ENCODE results near the gene CXCL9.
"Not testable (repeated sequence)": the region's sequence is repeated elsewhere in the genome, so short reads cannot be mapped to it uniquely, and the experiment has no call there.

The CXCL9 gene

GRCh38 chr4:76007089-76007862, at the start of gene CXCL9:
Gene CXCL9, minus strand, starts transcription at chr4:76007509. Its CDS starts 60 bp downstream, at chr4:76007449.
- DNase-seq = no peak

- no peak for DNase-seq
Observed at GRCh38 chr4:76055421-76055820, 48.1 kb upstream of the CXCL9 start.

GRCh38 chr4:76055016-76055415, 47.7 kb upstream of the CXCL9 start:
- no peak for DNase-seq

GRCh38 chr4:76053730-76054129, 46.4 kb upstream of the CXCL9 start:
- no peak for DNase-seq

GRCh38 chr4:76050560-76051050, 43.3 kb upstream of the CXCL9 start:
- not testable (repeated sequence) for DNase-seq

- DNase-seq = not testable (repeated sequence)
Observed at GRCh38 chr4:76049860-76050416, 42.6 kb upstream of the CXCL9 start.

- DNase-seq = not testable (repeated sequence)
Observed at GRCh38 chr4:76044686-76045085, 37.4 kb upstream of the CXCL9 start.

GRCh38 chr4:76043306-76043705, 36.0 kb upstream of the CXCL9 start:
- DNase-seq = not testable (repeated sequence)

- DNase-seq = not testable (repeated sequence)
Observed at GRCh38 chr4:76042241-76042998, 35.1 kb upstream of the CXCL9 start.

- DNase-seq = no peak
Observed at GRCh38 chr4:76036855-76037254, 29.5 kb upstream of the CXCL9 start.

- no peak for DNase-seq
Observed at GRCh38 chr4:76035799-76036380, 28.6 kb upstream of the CXCL9 start, which contains the start of gene CXCL11. Gene CXCL11, minus strand, starts transcription at chr4:76036070. Its CDS starts 83 bp downstream, at chr4:76035987.

GRCh38 chr4:76035141-76035540, 27.8 kb upstream of the CXCL9 start:
- DNase-seq = no peak

- DNase-seq = no peak
Observed at GRCh38 chr4:76029300-76029699, 22.0 kb upstream of the CXCL9 start.

- DNase-seq = no peak
Observed at GRCh38 chr4:76028350-76028765, 21.0 kb upstream of the CXCL9 start.

GRCh38 chr4:76024065-76024464, 16.8 kb upstream of the CXCL9 start:
- DNase-seq = no peak

- DNase-seq = no peak
Observed at GRCh38 chr4:76023389-76023788, 16.1 kb upstream of the CXCL9 start, which contains the start of gene CXCL10. Gene CXCL10, minus strand, starts transcription at chr4:76023497. Its CDS starts 66 bp downstream, at chr4:76023431.

- no peak for DNase-seq
Observed at GRCh38 chr4:76022677-76023076, 15.4 kb upstream of the CXCL9 start.

- DNase-seq = no peak
Observed at GRCh38 chr4:76022031-76022430, 14.7 kb upstream of the CXCL9 start.

- DNase-seq = no peak
Observed at GRCh38 chr4:76017056-76017686, 9.9 kb upstream of the CXCL9 start.

GRCh38 chr4:76016393-76016792, 9.1 kb upstream of the CXCL9 start:
- DNase-seq = no peak

GRCh38 chr4:76013540-76013939, 6.2 kb upstream of the CXCL9 start:
- no peak for DNase-seq

GRCh38 chr4:76012388-76012801, 5.1 kb upstream of the CXCL9 start:
- DNase-seq = no peak

Data from DMS79 (cell line).